HepG2 (cell line): ENCODE data around the gene EBF4. TPM values are rescaled to one million over a fixed set of nuclear protein-coding genes. Genes with fewer than 3 reads are reported as not detected.

Experiments
- AHR ChIP-seq: IDR thresholded peaks from 2 replicates; pipeline ENCODE4 v1.6.1; 2018; ENCODE audit warnings: missing genetic modification reagents, missing compliant biosample characterization
- AKNA ChIP-seq: sonication (generic); formaldehyde crosslinking; IDR thresholded peaks from 2 replicates; pipeline ENCODE4 v1.4.0; 2020; ENCODE audit warnings: missing genetic modification reagents, borderline replicate concordance
- CEBPG ChIP-seq: IDR thresholded peaks from 2 replicates; pipeline ENCODE4 v1.6.1; 2016
- CEBPZ ChIP-seq: IDR thresholded peaks from 2 replicates; pipeline ENCODE4 v1.6.1; 2012; ENCODE audit warnings: low read length, improper control_type of control experiment
- E2F1 ChIP-seq: sonication (generic); formaldehyde crosslinking; IDR thresholded peaks from 2 replicates; pipeline ENCODE4 v1.5.0; 2020; ENCODE audit warnings: missing genetic modification reagents
- IRF2 ChIP-seq: IDR thresholded peaks from 2 replicates; pipeline ENCODE4 v1.6.1; 2018; ENCODE audit warnings: missing genetic modification reagents, missing compliant biosample characterization
- KDM5B ChIP-seq: sonication (generic); formaldehyde crosslinking; IDR thresholded peaks from 2 replicates; pipeline ENCODE4 v1.4.0; 2020; ENCODE audit warnings: missing genetic modification reagents, mild to moderate bottlenecking, borderline replicate concordance
- KMT2B ChIP-seq: IDR thresholded peaks from 2 replicates; pipeline ENCODE4 v1.6.1; 2016; ENCODE audit warnings: missing genetic modification reagents, missing compliant biosample characterization
- NR2F2 ChIP-seq: IDR thresholded peaks from 2 replicates; pipeline ENCODE4 v1.6.1; 2012; ENCODE audit warnings: low read depth, inconsistent platforms, borderline replicate concordance
- RCOR2 ChIP-seq: IDR thresholded peaks from 2 replicates; pipeline ENCODE4 v1.6.1; 2016; ENCODE audit warnings: missing biosample characterization, missing genetic modification reagents
- SMC3 ChIP-seq: IDR thresholded peaks from 2 replicates; pipeline ENCODE4 v1.6.1; 2011; ENCODE audit warnings: low read length, improper control_type of control experiment
- ZBTB1 ChIP-seq: sonication (generic); formaldehyde crosslinking; IDR thresholded peaks from 2 replicates; pipeline ENCODE4 v1.4.0; 2020; ENCODE audit warnings: missing genetic modification reagents, borderline replicate concordance
- ZBTB33 ChIP-seq: sonication (generic); formaldehyde crosslinking; IDR thresholded peaks from 2 replicates; pipeline ENCODE4 v1.4.0; 2020; ENCODE audit warnings: missing genetic modification reagents
- ZC3H13 ChIP-seq: sonication (generic); formaldehyde crosslinking; IDR thresholded peaks from 2 replicates; pipeline ENCODE4 v1.8.1; 2023; ENCODE audit warnings: mild to moderate bottlenecking, missing genetic modification reagents, moderate library complexity
- ZMYM3 ChIP-seq: sonication (generic); formaldehyde crosslinking; IDR thresholded peaks from 2 replicates; pipeline ENCODE4 v1.5.1; 2020; ENCODE audit warnings: mild to moderate bottlenecking, missing genetic modification reagents
- ZNF331 ChIP-seq: sonication (generic); formaldehyde crosslinking; IDR thresholded peaks from 2 replicates; pipeline ENCODE4 v1.4.0; 2020; ENCODE audit warnings: missing genetic modification reagents
- ZSCAN31 ChIP-seq: sonication (generic); formaldehyde crosslinking; IDR thresholded peaks from 2 replicates; pipeline ENCODE4 v1.5.0; 2020; ENCODE audit warnings: low read depth, mild to moderate bottlenecking, missing genetic modification reagents
- polyA plus RNA-seq, 8 experiments: library from polyadenylated mRNA; depleted of rRNA in 3 of 8; stranded (reverse) in 7 of 8; unstranded in 1 of 8; fragments of >200 nt; fragmentation: Illumina TruSeq in 4 of 8; extraction: Trizol in 4 of 8; gene quantifications; 2 replicates each; pipeline versions ENCODE4 v1.2.1 to v1.2.3, GENCODE V29; 2011 to 2016; ENCODE audit warnings: low read depth in 4 of 8, missing spikeins in 1 of 8, mixed read lengths in 1 of 8; ENCODE audit not compliant: insufficient read depth in 1 of 8
- total RNA-seq, 5 experiments: library from RNA; depleted of rRNA; stranded (reverse); fragments of >200 nt; fragmentation: Illumina TruSeq; extraction: Trizol; gene quantifications; 2 replicates each; pipeline ENCODE4 v1.2.3, GENCODE V29; 2016; ENCODE audit warnings: low read depth in 1 of 5

Gene EBF4
- total and polyA plus RNA-seq, 2 of the 13 experiments (the other 11 are each of a cell fraction or from before 2014, with no cell fraction given), result 0.84 to 2.2 TPM

- peak; percentile 61 for TF ChIP-seq ZMYM3 (CRISPR knock-in tag)
- peak; percentile 97 for TF ChIP-seq ZSCAN31 (CRISPR knock-in tag)
- peak; percentile 98 for TF ChIP-seq ZC3H13 (CRISPR knock-in tag)
- TF ChIP-seq KDM5B (CRISPR knock-in tag), result peak; percentile 99
- TF ChIP-seq CEBPZ, result no peak
- TF ChIP-seq ZNF331 (CRISPR knock-in tag), result no peak; the same call in 1 of the 2 replicates
- no peak for TF ChIP-seq NR2F2
- TF ChIP-seq ZBTB33, result no peak; the same call in 1 of the 2 replicates
- peak; percentile 41; the same call in 1 of the 2 replicates for TF ChIP-seq ZBTB1 (CRISPR knock-in tag)
- peak; percentile 98 for TF ChIP-seq E2F1 (CRISPR knock-in tag)
- 0 out of 2 replicates have a peak, but pooled peaks have one; percentile 57 for TF ChIP-seq AKNA (CRISPR knock-in tag)
- TF ChIP-seq AHR, result no peak; the same call in 1 of the 2 replicates
- TF ChIP-seq SMC3, result no peak
- TF ChIP-seq CEBPG, result no peak; the same call in 1 of the 2 replicates
- TF ChIP-seq KMT2B, result peak; percentile 48; the same call in 1 of the 2 replicates
- no peak for TF ChIP-seq RCOR2 (CRISPR knock-in tag)
- TF ChIP-seq IRF2 (CRISPR knock-in tag), result peak; percentile 82
Observed at GRCh38 chr20:2651772-2652723, 40.5 kb upstream of the EBF4 start, which contains the start of gene NOP56 (continued).
